DOHH2 (cell line): Measurements from ENCODE around the gene CDC37L1.

Experiments used
- H3F3A ChIP-seq: fragments of 200-600 bp; sonication (generic), shearing (Covaris generic); 2 replicates; pipeline ENCODE4 v1.6.0; 2016; ENCODE audit warnings: antibody characterized with exemption, mild to moderate bottlenecking; ENCODE audit not compliant: control insufficient read depth, insufficient read depth
- H3K27ac ChIP-seq: fragments of 200-600 bp; sonication (generic); 2 replicates; pipeline ENCODE4 v1.5.1; 2014; ENCODE audit warnings: low read depth, mild to moderate bottlenecking, low read length, moderate library complexity
- H3K27me3 ChIP-seq: fragments of 200-600 bp; sonication (generic); 2 replicates; pipeline ENCODE4 v1.6.1; 2014; ENCODE audit warnings: mild to moderate bottlenecking, low read length, mixed read lengths; ENCODE audit not compliant: control insufficient read depth
- H3K36me3 ChIP-seq: fragments of 200-600 bp; sonication (generic); 2 replicates; pipeline ENCODE4 v1.6.1; 2014; ENCODE audit warnings: mild to moderate bottlenecking, low read length, moderate library complexity, mixed read lengths; ENCODE audit not compliant: control insufficient read depth
- H3K4me1 ChIP-seq: fragments of 200-600 bp; sonication (generic); 2 replicates; pipeline ENCODE4 v1.6.1; 2014; ENCODE audit warnings: mild to moderate bottlenecking, low read length, mixed read lengths; ENCODE audit not compliant: control insufficient read depth
- H3K4me2 ChIP-seq: fragments of 200-600 bp; sonication (generic); 2 replicates; pipeline ENCODE4 v1.6.0; 2014; ENCODE audit warnings: mild to moderate bottlenecking, low read length, moderate library complexity
- H3K4me3 ChIP-seq: fragments of 200-600 bp; sonication (generic); 2 replicates; pipeline ENCODE4 v1.5.1; 2014; ENCODE audit warnings: mild to moderate bottlenecking, low read length, mixed read lengths
- H3K79me2 ChIP-seq: fragments of 200-600 bp; sonication (generic); 2 replicates; pipeline ENCODE4 v1.6.1; 2014; ENCODE audit warnings: mild to moderate bottlenecking, low read length, mixed read lengths; ENCODE audit not compliant: control insufficient read depth
- H3K9me2 ChIP-seq: fragments of 200-600 bp; sonication (generic); replicated peaks from 2 replicates; pipeline ENCODE4 v1.6.1; 2014; ENCODE audit warnings: mild to moderate bottlenecking, low read length, mixed read lengths; ENCODE audit not compliant: control insufficient read depth
- H3K9me3 ChIP-seq: fragments of 200-600 bp; sonication (generic); 2 replicates; pipeline ENCODE4 v1.6.1; 2014; ENCODE audit warnings: antibody characterized with exemption, low read length, mixed read lengths; ENCODE audit not compliant: control insufficient read depth, insufficient read depth
- H4K20me1 ChIP-seq: fragments of 200-600 bp; sonication (generic); 2 replicates; pipeline ENCODE4 v1.6.0; 2014; ENCODE audit warnings: low read depth, mild to moderate bottlenecking, antibody characterized with exemption, low read length, moderate library complexity; ENCODE audit not compliant: control insufficient read depth, insufficient read depth
- EZH2phosphoT487 ChIP-seq: fragments of 200-600 bp; sonication (generic); IDR thresholded peaks from 2 replicates; pipeline ENCODE4 v1.6.1; 2017; ENCODE audit warnings: borderline replicate concordance, mild to moderate bottlenecking, antibody characterized with exemption, low read length, moderate library complexity, mixed read lengths
- TF ChIP-seq, protein P1 (sequence below): fragments of 200-600 bp; sonication (generic); IDR thresholded peaks from one replicate; pipeline ENCODE4 v1.5.1; 2014; ENCODE audit warnings: antibody characterized with exemption, mild to moderate bottlenecking, low read depth, low read length; ENCODE audit not compliant: poor library complexity, severe bottlenecking

Gene CDC37L1

DNA sequence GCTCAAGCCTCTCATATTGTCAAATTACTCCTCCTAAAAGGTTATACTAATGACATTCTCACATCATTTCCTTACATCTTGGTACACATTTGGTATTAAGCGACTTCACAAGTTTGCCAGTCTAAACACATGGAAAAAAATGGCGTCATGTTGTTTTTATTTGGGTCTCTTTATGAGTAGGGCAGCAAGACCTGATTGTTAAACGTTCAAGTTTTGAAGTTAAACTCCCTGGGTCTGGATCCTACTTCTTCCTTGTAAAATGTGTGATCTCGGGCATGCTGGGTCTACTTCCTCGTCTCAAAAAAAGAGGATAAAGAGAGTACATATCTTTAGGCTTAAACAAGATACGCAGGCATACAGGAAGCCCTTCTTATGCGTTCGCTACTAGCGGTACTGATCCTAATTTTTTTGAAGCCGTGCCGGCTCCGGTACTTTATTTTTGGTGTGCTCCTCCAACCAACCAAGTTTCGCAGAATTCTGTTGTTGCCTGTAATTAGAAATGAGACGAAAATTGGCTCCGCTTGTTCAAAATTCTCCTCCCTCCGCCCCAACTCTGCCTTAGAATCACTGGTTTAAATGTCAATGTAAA, 596 bp upstream of the CDC37L1 start:
- no peaks in the 10 kb centered on the region for H3K9me2 ChIP-seq

DNA sequence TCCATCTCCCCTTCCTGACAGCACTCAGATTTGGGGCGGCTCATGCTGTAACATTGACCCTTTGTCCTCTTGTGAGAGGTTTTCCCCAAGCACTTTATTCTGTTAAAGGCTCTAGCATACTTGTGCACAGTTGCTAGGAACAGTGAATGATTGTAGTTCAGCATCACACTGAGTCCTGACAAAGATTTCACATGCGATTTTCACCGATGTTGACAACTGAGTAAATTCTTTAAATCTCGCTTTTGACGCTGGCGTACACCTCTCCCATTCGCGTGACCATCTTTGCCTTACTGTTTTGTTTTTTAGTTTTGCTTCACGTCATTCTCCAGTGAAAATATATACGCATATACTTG, 780 bp downstream of the CDC37L1 start:
- peaks cover 19% of the 10 kb centered on the region for H3K4me1 ChIP-seq
- H3K27me3 ChIP-seq = no peaks in the 10 kb centered on the region
- peak overlapping the region; percentile 76 for H3K27ac ChIP-seq
- H3K79me2 ChIP-seq = peaks cover 40% of the 10 kb centered on the region
- H3K4me2 ChIP-seq = peak overlapping the region; percentile 72
- H3K4me3 ChIP-seq = peak overlapping the region; percentile 96
- peaks cover 16% of the 10 kb centered on the region for H3K36me3 ChIP-seq
- H3K9me2 ChIP-seq = no peaks in the 10 kb centered on the region
- H4K20me1 ChIP-seq = 0 out of 2 replicates have a peak, but pooled peaks cover 3% of the 10 kb centered on the region
- H3F3A ChIP-seq = no peaks in the 10 kb centered on the region
- no peaks in the 10 kb centered on the region for H3K9me3 ChIP-seq
- TF ChIP-seq EZH2phosphoT487 = no peak
- TF ChIP-seq, protein P1, sequence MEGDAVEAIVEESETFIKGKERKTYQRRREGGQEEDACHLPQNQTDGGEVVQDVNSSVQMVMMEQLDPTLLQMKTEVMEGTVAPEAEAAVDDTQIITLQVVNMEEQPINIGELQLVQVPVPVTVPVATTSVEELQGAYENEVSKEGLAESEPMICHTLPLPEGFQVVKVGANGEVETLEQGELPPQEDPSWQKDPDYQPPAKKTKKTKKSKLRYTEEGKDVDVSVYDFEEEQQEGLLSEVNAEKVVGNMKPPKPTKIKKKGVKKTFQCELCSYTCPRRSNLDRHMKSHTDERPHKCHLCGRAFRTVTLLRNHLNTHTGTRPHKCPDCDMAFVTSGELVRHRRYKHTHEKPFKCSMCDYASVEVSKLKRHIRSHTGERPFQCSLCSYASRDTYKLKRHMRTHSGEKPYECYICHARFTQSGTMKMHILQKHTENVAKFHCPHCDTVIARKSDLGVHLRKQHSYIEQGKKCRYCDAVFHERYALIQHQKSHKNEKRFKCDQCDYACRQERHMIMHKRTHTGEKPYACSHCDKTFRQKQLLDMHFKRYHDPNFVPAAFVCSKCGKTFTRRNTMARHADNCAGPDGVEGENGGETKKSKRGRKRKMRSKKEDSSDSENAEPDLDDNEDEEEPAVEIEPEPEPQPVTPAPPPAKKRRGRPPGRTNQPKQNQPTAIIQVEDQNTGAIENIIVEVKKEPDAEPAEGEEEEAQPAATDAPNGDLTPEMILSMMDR = no peak

More for the DNA sequence above, 596 bp upstream of the CDC37L1 start:
- Histone ChIP-seq H3K9me3 (no peaks in the 10 kb centered on the region), H3K4me1 (peaks cover 19% of the 10 kb centered on the region), H3K27me3 (no peaks in the 10 kb centered on the region), H3K79me2 (peaks cover 39% of the 10 kb centered on the region), H3F3A (no peaks in the 10 kb centered on the region), H3K4me2 (peak overlapping the region; percentile 72), H4K20me1 (0 out of 2 replicates have a peak, but pooled peaks cover 3% of the 10 kb centered on the region), H3K27ac (peak overlapping the region; percentile 76), H3K36me3 (peaks cover 8% of the 10 kb centered on the region), H3K4me3 (peak overlapping the region; percentile 96)
- TF ChIP-seq EZH2phosphoT487 = no peak
- TF ChIP-seq, protein P1 = no peak

DNA sequence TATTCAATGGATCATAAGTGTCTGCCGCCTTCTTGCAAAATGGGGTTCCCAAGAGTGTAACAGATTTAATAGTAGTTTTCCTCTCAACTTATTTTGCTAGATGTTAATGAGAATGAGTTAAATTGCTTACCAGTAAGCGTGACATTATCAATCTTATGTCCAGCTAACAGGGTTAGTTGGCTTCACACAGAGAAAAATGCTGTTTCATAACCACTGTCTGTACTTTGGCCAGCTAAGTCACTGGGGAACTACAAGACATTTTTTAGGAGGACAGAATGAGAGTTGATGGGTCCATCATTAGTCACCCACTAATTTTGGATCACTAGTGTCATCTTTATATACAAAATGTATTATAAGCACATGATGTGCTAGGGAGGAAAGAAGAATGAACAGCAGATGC, 1.4 kb downstream of the CDC37L1 start:
- TF ChIP-seq, protein P1 = no peak
- TF ChIP-seq EZH2phosphoT487 = no peak

More for the DNA sequence above, 1.4 kb downstream of the CDC37L1 start:
- Histone ChIP-seq H3K9me3 (no peaks in the 10 kb centered on the region), H3K9me2 (no peaks in the 10 kb centered on the region), H3K4me3 (peak overlapping the region; percentile 96), H3K4me2 (peak overlapping the region; percentile 72), H3F3A (no peaks in the 10 kb centered on the region), H3K27me3 (no peaks in the 10 kb centered on the region), H4K20me1 (0 out of 2 replicates have a peak, but pooled peaks cover 3% of the 10 kb centered on the region), H3K27ac (no peak overlapping the region), H3K4me1 (peaks cover 19% of the 10 kb centered on the region), H3K36me3 (peaks cover 22% of the 10 kb centered on the region), H3K79me2 (peaks cover 40% of the 10 kb centered on the region)
